GM19467 (cell line): ENCODE data around the gene CAB39L.

Source experiments
- ATAC-seq: cut with Tn5 transposase; IDR thresholded peaks from one replicate; pipeline ENCODE4 v1.9.1; 2021; ENCODE audit warnings: mild to moderate bottlenecking, moderate library complexity; ENCODE audit not compliant: unreplicated experiment

The CAB39L gene

GRCh38 chr13:49443357-49443703 is 534 bp downstream of the CAB39L start:
- ATAC-seq = no peak

GRCh38 chr13:49441846-49442245 is 2.0 kb downstream of the CAB39L start:
- ATAC-seq = no peak

GRCh38 chr13:49441312-49441711 is 2.6 kb downstream of the CAB39L start:
- ATAC-seq = no peak

- no peak for ATAC-seq
These were observed 4.3 kb downstream of the CAB39L start for GRCh38 chr13:49439609-49440008.

- no peak for ATAC-seq
These were observed 6.2 kb downstream of the CAB39L start for GRCh38 chr13:49437705-49438104.

GRCh38 chr13:49436890-49437289 is 7.0 kb downstream of the CAB39L start:
- no peak for ATAC-seq

- no peak for ATAC-seq
These were observed 7.9 kb downstream of the CAB39L start for GRCh38 chr13:49435992-49436391.

- no peak for ATAC-seq
These were observed 14.7 kb downstream of the CAB39L start for GRCh38 chr13:49429121-49429520.

- ATAC-seq = no peak
These were observed 15.7 kb downstream of the CAB39L start for GRCh38 chr13:49428041-49428763.

- ATAC-seq = no peak
These were observed 19.8 kb downstream of the CAB39L start for GRCh38 chr13:49424011-49424560.

GRCh38 chr13:49421391-49421790 is 22.5 kb downstream of the CAB39L start:
- ATAC-seq = peak; percentile 83

GRCh38 chr13:49419276-49419675 is 24.6 kb downstream of the CAB39L start:
- ATAC-seq = no peak

GRCh38 chr13:49418206-49418605 is 25.7 kb downstream of the CAB39L start:
- no peak for ATAC-seq

GRCh38 chr13:49417161-49417560 is 26.7 kb downstream of the CAB39L start:
- ATAC-seq = no peak

- ATAC-seq = no peak
These were observed 31.1 kb downstream of the CAB39L start for GRCh38 chr13:49412749-49413148.

GRCh38 chr13:49411353-49411752 is 32.5 kb downstream of the CAB39L start:
- no peak for ATAC-seq

- no peak for ATAC-seq
These were observed 33.4 kb downstream of the CAB39L start for GRCh38 chr13:49410477-49410876.

- no peak for ATAC-seq
These were observed 33.9 kb downstream of the CAB39L start for GRCh38 chr13:49410006-49410405.

- no peak for ATAC-seq
These were observed 34.9 kb downstream of the CAB39L start for GRCh38 chr13:49409008-49409407.

- no peak for ATAC-seq
These were observed 35.9 kb downstream of the CAB39L start for GRCh38 chr13:49407936-49408335.

GRCh38 chr13:49407068-49407467 is 36.8 kb downstream of the CAB39L start:
- ATAC-seq = no peak

GRCh38 chr13:49404703-49405020 is 39.2 kb downstream of the CAB39L start:
- ATAC-seq = no peak
